SJCRH30 (cell line): ENCODE data around the gene FRMD5. TPM values are rescaled to one million over a fixed set of nuclear protein-coding genes. Genes with fewer than 3 reads are reported as not detected.
"Not testable (repeated sequence)": the region's sequence is repeated elsewhere in the genome, so short reads cannot be mapped to it uniquely, and the experiment has no call there.

Source experiments
- DNase-seq, 2 experiments: peaks; one replicate each; pipeline ENCODE4 v3.0.0-alpha.2; 2015 to 2020
- H3K27ac ChIP-seq: fragments of 250-450 bp; sonication (Bioruptor Pico); 2 replicates; pipeline ENCODE4 v1.5.1; 2020; ENCODE audit warnings: mild to moderate bottlenecking, moderate library complexity
- H3K27me3 ChIP-seq: fragments of 250-450 bp; sonication (Bioruptor Pico); 2 replicates; pipeline ENCODE4 v1.5.1; 2020; ENCODE audit warnings: mild to moderate bottlenecking, moderate library complexity
- H3K36me3 ChIP-seq: fragments of 250-450 bp; sonication (Bioruptor Pico); 2 replicates; pipeline ENCODE4 v1.5.1; 2020; ENCODE audit warnings: mild to moderate bottlenecking, moderate library complexity
- H3K4me1 ChIP-seq: fragments of 250-450 bp; sonication (Bioruptor Pico); 2 replicates; pipeline ENCODE4 v1.5.1; 2020; ENCODE audit warnings: mild to moderate bottlenecking, moderate library complexity
- H3K4me3 ChIP-seq: fragments of 250-450 bp; sonication (Bioruptor Pico); 2 replicates; pipeline ENCODE4 v1.5.1; 2020; ENCODE audit warnings: mild to moderate bottlenecking, moderate library complexity
- H3K9me3 ChIP-seq: fragments of 250-450 bp; sonication (Bioruptor Pico); replicated peaks from 2 replicates; pipeline ENCODE4 v1.5.1; 2020; ENCODE audit warnings: mild to moderate bottlenecking, moderate library complexity
- total RNA-seq: library from RNA; depleted of rRNA; stranded (reverse); fragments of >200 nt; shearing (Covaris generic); gene quantifications from 2 replicates; pipeline ENCODE4 v1.2.3, GENCODE V29; 2014

The FRMD5 gene
- total RNA-seq, 1 experiment from 2014 or later = 0.49 TPM

DNA sequence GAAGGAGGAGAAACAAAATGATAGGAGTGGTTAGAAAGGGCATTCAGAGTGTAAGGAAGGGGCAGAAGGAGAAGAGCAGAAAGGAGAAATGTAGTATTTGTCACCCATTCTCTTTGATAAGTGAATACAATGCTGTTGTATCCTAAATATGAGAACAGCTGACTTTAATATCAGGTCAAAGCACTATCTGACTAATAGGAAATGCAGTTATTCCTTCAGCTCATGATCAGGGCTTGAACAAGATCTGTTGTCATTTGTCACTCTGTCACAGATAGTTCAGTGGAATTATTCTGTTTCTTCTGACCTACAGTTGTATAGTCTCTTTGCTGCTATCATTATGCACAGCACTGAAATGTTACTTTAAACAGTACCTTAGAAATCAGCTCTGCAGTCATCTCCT lies 149.4 kb downstream of the FRMD5 start:
- no peak overlapping the region for H3K27ac ChIP-seq
- DNase-seq = no peak
- H3K27me3 ChIP-seq = no peaks in the 10 kb centered on the region
- H3K4me3 ChIP-seq = no peak overlapping the region
- no peaks in the 10 kb centered on the region for H3K36me3 ChIP-seq
- H3K9me3 ChIP-seq = no peaks in the 10 kb centered on the region
- H3K4me1 ChIP-seq = no peaks in the 10 kb centered on the region

DNA sequence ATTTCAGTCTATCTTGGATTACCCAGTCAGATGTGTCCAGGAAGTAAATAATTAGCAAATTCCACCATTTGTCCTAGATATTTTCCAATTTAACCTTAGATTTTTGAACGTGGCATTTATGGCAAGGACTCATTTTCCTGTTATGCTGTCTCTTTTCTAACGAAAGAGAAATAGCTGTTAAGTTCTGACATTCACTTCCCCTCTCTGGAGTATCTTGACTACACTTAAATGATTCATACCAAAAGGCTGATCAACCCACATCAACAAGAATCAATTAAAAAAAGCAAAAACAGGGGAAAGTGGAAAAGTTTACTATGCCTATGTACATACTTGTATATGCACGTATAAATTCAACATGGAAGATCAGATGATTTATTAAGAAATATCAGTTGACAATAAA lies 149.9 kb downstream of the FRMD5 start:
- Histone ChIP-seq H3K4me3 (no peak overlapping the region), H3K9me3 (no peaks in the 10 kb centered on the region), H3K4me1 (no peaks in the 10 kb centered on the region), H3K36me3 (no peaks in the 10 kb centered on the region), H3K27ac (no peak overlapping the region), H3K27me3 (no peaks in the 10 kb centered on the region)
- DNase-seq = no peak

DNA sequence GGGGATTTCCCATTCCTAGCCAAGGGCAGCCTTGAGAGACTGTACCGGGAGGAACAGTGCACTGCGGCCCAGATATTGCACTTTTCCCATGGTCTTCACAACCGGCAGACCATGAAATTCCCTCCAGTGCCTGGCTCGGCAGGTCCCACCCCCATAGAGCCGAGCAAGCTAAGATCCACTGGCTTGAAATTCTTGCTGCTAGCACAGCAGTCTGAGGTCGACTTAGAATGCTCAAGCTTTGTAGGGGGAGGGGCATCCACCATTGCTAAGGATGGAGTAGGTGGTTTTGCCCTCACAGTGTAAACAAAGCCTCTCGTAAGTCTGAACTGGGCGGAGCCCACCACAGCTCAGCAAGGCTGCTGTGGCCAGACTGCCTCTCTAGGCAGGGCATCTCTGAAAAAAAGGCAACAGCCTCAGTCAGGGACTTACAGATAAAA lies 156.3 kb downstream of the FRMD5 start:
- H3K27me3 ChIP-seq = no peaks in the 10 kb centered on the region
- no peaks in the 10 kb centered on the region for H3K36me3 ChIP-seq
- H3K4me3 ChIP-seq = peak overlapping the region; percentile 6; the same call in 1 of the 2 replicates
- H3K27ac ChIP-seq = no peak overlapping the region
- no peaks in the 10 kb centered on the region for H3K4me1 ChIP-seq
- DNase-seq = peak; percentile 12 to 13
- H3K9me3 ChIP-seq = no peaks in the 10 kb centered on the region

DNA sequence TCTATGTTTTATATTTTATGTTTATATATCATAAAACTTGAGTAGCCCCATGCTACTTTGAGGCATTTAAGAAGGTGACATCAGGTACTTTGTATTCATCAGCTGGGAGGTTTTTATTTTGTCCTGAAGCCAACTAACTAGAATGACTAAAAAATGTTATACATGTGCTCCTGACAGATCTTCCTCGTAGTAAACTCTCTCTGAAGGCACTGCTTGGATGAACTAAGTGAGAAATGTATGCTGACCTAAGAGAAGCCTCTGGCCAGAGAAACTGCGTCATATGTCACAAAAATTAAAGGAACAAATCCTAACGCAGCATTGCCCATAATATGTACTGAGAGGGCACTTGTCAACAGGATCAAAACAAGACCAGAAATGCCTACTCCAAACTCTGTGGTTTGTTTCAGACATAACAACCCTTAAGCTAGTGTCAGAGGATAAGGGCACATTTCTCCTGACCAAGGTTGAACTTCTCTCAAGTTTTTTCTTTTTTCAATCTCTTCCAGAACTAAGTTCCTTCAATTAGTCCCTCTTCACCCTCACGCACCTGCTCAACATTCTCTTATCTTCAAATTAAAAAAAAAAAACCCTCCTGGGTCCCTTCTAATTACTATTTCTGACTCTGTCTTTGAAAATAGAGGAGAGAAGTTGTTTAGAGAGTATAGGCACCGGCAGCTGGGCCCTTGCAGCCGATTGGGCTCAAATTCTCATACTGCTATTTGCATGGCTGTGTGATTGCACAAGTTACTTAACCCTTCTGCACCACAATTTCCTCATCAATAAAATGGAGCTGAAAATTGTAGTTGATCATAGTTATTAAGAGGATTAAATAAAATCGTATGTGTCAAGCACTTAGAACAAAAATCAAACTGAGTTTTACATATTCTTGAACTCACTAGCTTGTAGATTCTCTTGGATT lies 159.0 kb downstream of the FRMD5 start:
- Histone ChIP-seq H3K4me3 (no peak overlapping the region), H3K36me3 (no peaks in the 10 kb centered on the region), H3K4me1 (no peaks in the 10 kb centered on the region), H3K27me3 (no peaks in the 10 kb centered on the region), H3K27ac (no peak overlapping the region), H3K9me3 (no peaks in the 10 kb centered on the region)
- DNase-seq = no peak

DNA sequence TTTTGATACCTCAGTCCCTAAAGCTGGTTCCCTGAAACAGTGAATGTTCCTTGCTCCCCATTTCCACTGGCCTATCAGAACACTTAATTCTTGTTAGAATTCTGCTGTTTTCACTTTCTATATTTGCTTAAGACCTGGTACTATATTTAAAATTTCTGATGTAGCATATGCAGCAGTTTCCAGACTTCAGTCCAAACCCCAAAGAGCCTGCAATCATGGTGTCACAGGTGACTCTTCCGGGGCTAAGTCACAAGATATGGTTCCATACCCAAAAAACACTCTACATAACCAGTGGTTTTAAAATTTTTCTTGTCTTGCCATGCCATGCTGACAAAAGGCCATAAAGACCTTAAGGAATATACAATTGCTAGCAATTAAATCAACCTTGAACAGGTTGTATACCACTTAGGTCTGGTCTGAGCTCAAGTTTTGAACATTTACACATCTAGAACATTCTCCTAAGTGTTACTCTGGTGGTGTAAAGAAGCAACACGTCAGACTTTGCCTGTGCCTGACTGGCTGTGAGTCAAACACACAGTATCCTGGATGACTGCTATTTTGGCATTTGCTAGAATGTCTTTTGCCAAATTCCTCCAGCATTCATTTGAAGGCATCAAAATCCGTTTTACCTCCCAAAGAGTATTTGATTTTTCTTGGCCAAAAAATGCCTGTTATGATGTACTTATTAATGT lies 160.0 kb downstream of the FRMD5 start:
- Histone ChIP-seq H3K27ac (no peak overlapping the region), H3K9me3 (no peaks in the 10 kb centered on the region), H3K27me3 (no peaks in the 10 kb centered on the region), H3K4me1 (peaks cover 4% of the 10 kb centered on the region), H3K4me3 (no peak overlapping the region), H3K36me3 (no peaks in the 10 kb centered on the region)
- DNase-seq = no peak

DNA sequence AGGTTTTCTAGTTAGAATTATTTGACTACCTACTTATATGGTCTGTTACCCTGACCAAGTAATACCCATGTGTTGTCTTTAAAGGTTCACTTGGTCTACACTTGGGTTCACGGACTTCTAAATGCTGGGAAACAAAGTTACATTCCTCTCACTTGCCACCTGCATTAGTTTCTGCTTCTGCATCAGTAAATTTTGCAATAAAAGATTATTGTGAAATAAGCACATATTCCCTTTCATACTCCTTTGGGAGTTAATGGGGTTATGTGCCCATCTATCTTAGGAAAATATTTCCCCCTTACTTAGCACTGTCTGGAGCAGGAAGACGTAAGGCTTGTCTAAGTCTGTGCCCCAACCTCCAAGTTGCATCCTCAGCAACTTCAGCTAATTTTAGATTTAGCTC lies 160.7 kb downstream of the FRMD5 start:
- Histone ChIP-seq H3K4me1 (peaks cover 12% of the 10 kb centered on the region), H3K9me3 (no peaks in the 10 kb centered on the region), H3K36me3 (no peaks in the 10 kb centered on the region), H3K27ac (no peak overlapping the region), H3K4me3 (no peak overlapping the region), H3K27me3 (no peaks in the 10 kb centered on the region)
- no peak for DNase-seq

DNA sequence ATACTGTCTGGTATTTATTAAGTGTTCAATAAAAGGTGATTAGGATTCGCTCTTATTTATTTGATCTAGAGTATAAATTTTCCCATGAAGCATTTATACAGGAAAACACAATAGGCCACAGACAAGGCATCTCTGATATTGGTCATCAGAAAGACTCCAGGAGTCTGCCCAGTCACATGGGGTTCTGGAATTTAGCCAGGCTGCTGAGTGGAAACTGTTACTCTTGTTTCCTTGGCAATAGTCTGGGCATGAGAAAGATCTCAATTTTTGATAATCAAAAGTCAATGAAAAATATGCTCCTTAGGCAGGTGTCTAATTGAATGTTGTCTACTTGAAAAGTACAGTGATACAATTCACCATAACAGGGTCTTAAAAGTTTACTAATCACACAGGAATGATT lies 161.2 kb downstream of the FRMD5 start:
- Histone ChIP-seq H3K4me3 (no peak overlapping the region), H3K36me3 (no peaks in the 10 kb centered on the region), H3K27me3 (no peaks in the 10 kb centered on the region), H3K27ac (no peak overlapping the region), H3K9me3 (no peaks in the 10 kb centered on the region), H3K4me1 (peaks cover 16% of the 10 kb centered on the region)
- no peak for DNase-seq

DNA sequence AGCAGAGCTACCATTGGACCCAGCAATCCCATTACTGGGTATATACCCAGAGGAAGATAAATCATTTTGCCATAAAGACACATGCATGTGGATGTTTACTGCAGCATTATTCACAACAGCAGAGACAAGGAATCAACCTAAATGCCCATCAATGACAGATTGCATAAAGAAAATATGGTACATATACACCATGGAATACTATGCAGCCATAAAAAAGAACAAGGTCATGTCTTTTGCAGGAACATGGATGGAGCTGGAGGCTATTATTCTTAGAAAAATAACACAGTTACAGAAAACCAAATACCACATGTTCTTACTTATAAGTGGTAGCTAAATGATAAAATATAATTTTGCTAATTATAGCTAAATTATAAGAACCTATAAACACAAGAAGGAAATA lies 162.3 kb downstream of the FRMD5 start:
- H3K9me3 ChIP-seq, H3K36me3 ChIP-seq, H3K27ac ChIP-seq, DNase-seq, H3K27me3 ChIP-seq, H3K4me3 ChIP-seq: not testable (repeated sequence)
- peaks cover 26% of the 10 kb centered on the region for H3K4me1 ChIP-seq

DNA sequence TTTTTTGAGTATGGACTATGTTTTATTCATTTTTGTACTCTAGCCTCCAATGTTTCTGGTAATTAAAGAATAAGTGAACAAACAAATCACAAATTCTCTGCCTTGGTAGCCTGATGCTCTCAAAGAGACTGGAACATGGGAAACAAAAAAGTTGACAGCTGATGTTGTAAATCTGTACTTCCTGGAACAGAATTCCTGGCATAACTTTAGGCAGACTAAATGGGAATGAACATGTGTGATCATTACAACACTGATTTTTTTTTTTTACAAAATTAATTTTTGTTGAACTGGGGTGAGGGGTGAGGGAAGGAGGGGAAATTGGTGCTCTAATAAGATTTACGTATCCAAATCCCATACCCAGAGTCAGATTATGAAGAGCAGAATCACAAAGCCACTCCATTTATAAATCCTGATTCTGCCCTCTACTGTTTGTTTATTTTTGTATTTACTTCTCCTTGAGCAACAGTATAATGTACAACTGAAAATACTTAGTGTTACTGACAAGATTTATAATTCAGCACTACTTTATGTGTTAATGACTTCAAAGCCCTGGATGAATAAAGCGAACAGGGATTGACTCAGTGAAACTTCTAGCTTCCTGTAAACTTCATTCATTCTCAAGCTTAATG lies 165.0 kb downstream of the FRMD5 start:
- H3K27ac ChIP-seq = peak overlapping the region; percentile 56
- DNase-seq = peak in 1 of 2 experiments; percentile 27
- no peaks in the 10 kb centered on the region for H3K27me3 ChIP-seq
- no peaks in the 10 kb centered on the region for H3K36me3 ChIP-seq
- no peak overlapping the region for H3K4me3 ChIP-seq
- H3K9me3 ChIP-seq = no peaks in the 10 kb centered on the region
- peaks cover 26% of the 10 kb centered on the region for H3K4me1 ChIP-seq

DNA sequence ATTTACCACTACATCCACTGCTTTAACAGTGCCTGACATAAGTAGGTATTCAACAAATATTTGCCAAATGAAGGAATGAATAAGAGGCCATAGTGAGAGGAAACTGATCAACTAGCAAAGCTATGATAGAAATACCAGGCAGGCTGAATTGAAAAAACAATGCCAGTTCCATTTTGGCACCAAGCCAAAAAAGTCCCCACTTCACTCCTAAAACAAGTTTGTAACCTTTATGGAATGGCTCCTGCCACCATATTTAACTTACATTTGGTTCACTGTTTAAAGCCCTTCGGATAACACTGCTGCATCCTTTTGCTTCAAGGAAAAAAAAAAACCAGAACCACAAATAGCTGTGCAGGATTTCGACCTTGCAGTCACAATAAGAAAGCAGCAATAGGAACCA lies 166.1 kb downstream of the FRMD5 start:
- Histone ChIP-seq H3K36me3 (no peaks in the 10 kb centered on the region), H3K4me3 (no peak overlapping the region), H3K27ac (no peak overlapping the region; the same call in 1 of the 2 replicates), H3K9me3 (no peaks in the 10 kb centered on the region), H3K27me3 (no peaks in the 10 kb centered on the region), H3K4me1 (peaks cover 26% of the 10 kb centered on the region)
- peak; percentile 8 to 46 for DNase-seq

DNA sequence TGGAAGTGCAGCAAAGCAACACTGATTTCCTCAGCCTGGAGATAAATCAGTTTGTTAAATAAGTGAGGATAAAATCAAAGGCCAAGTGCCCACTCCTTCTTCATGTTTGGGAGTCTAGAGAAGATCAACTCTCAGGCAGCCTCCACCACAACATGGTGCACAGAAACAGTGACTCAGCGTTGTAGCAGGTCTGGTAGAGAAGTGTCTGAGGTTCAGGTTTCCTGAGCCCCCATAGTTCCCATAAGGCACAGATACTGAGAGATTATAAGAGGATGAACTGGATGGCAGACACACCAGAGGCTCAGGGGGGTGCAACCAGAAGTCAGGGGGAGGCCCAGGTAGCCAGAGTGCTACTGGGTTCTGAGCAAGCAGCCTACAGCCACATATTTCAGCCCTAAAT lies 166.7 kb downstream of the FRMD5 start:
- peak; percentile 7 to 20 for DNase-seq
- no peaks in the 10 kb centered on the region for H3K27me3 ChIP-seq
- H3K4me3 ChIP-seq = no peak overlapping the region
- no peaks in the 10 kb centered on the region for H3K9me3 ChIP-seq
- no peaks in the 10 kb centered on the region for H3K36me3 ChIP-seq
- H3K4me1 ChIP-seq = peaks cover 26% of the 10 kb centered on the region
- peak overlapping the region; percentile 8; the same call in 1 of the 2 replicates for H3K27ac ChIP-seq

DNA sequence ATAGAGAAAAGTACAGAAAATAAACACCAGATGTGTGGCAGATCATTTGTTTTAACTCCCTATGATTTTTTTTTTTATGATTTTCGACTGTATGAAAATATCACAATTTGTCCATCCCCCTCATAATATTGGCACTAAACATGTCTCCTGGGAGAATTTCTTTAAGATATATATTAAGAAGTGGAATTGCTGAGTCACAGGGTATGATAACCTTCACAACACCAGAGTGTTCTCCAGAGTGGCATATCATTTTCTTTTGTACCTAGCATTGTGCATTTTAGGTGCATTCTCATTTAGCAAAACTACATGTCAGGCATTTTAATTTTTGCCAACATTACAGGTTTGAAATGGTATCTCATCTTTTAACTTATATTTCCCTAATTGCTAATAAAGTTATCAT lies 170.9 kb downstream of the FRMD5 start:
- H3K36me3 ChIP-seq = no peaks in the 10 kb centered on the region
- H3K27me3 ChIP-seq = no peaks in the 10 kb centered on the region
- no peak overlapping the region for H3K4me3 ChIP-seq
- peaks cover 13% of the 10 kb centered on the region for H3K4me1 ChIP-seq
- H3K27ac ChIP-seq = no peak overlapping the region
- no peaks in the 10 kb centered on the region for H3K9me3 ChIP-seq
- DNase-seq = no peak

DNA sequence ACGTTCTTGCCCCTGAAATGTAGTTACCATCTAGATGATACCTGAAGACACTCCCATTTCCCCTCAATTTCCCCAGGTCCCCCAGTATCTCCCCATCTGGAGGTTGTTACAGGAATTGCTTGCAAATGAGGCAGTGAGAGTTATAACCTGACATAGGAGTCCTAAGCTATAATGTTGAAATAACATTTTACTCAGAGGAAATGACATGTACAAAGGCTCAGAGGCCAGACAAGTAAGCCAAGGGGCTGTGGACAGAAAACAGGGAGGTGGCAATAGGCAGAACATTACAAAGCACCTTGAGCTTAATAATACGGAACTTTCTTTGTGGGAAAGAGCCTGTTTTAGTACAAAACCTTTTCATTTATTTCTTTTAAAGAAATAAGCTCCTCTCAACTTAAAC lies 171.9 kb downstream of the FRMD5 start:
- DNase-seq = no peak
- Histone ChIP-seq H3K4me3 (no peak overlapping the region), H3K36me3 (no peaks in the 10 kb centered on the region), H3K9me3 (no peaks in the 10 kb centered on the region), H3K4me1 (peaks cover 3% of the 10 kb centered on the region; the same call in 1 of the 2 replicates), H3K27ac (no peak overlapping the region), H3K27me3 (no peaks in the 10 kb centered on the region)

DNA sequence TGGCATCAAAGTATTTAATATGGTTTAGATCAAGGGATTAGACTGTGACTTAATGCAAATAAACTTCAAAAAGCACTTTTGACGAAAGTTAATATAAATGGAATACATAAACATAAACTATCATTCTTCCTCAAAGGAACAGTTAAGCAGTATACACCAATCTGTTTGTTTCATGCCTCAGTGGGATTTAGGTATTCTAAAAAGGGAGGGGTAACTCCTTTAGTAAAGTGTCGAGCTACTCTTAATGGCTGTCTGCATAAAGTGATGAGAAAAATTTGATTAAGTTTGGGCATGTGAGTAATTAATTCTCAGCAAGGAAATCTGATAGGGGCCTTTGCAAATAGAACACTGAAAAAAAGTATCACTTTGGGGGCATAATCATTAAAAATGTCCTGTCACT lies 176.9 kb downstream of the FRMD5 start:
- Histone ChIP-seq H3K27ac (no peak overlapping the region), H3K4me1 (no peaks in the 10 kb centered on the region), H3K27me3 (no peaks in the 10 kb centered on the region), H3K4me3 (no peak overlapping the region), H3K36me3 (no peaks in the 10 kb centered on the region), H3K9me3 (no peaks in the 10 kb centered on the region)
- DNase-seq = no peak
